NCI-H2196 treated with DMSO at 0.1 percent for 48 hours (cell line): ENCODE results near the gene KCNQ5.

Experiments
- DNase-seq: peaks from one replicate; lab custom pipeline; 2025; ENCODE audit not compliant: unreplicated experiment; lab: John Stamatoyannopoulos, UW

The KCNQ5 gene

DNA sequence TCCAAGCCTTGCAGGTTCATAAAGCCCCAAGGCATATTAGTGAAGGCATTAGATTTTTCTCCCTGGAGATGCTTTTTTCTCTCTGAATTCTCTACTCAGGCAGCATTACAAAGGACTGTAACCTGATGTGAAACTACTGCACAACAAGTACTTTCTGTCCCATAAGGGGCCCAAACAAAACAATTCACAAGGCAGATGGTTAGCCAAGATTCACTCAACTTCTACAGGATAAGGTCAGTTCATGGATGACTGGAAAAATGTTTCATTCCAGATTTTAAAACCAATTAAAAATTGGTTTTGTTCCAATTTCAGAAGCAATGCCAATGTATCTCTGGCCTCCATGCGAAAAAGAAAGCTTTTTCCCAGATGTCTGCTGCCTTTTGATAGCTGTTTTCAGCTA lies 421.6 kb downstream of the KCNQ5 start:
- no peak for DNase-seq

DNA sequence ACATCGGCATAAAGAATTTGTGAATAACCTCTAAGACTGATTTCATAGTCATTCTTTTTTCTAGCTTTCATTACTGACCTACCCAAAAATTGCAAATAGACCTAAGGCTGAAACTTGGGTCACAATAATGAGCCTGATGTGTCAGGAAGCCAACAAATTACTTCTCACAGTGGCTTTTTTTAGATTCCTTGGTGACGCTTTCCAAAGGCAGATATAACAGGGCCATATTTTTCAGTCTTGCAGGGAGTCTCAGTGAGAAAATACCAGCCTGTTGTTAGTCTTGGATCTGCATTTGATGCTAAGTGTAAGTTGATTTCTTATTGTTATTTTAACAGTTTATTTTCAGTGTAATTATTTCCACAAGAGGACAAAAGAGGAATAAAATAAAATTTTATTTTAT lies 423.7 kb downstream of the KCNQ5 start:
- no peak for DNase-seq

DNA sequence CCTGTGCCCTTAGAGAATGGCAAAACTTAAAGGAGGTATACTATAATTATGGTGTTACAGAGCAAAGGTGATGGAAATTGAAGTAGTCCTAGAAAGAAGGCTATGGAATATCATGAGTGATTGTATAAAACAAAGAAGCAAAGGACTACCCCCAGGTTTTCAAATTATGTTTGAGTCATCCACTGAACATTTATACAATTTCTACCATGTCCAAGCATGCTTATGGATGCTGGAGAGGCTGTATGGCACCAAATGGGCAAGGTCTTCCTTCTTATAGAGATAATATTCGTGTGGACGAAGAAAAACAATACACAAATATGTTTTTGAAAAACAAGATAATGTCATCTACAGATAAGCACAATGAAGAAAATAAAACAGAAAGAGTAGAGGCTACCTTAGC lies 425.9 kb downstream of the KCNQ5 start:
- DNase-seq = no peak

DNA sequence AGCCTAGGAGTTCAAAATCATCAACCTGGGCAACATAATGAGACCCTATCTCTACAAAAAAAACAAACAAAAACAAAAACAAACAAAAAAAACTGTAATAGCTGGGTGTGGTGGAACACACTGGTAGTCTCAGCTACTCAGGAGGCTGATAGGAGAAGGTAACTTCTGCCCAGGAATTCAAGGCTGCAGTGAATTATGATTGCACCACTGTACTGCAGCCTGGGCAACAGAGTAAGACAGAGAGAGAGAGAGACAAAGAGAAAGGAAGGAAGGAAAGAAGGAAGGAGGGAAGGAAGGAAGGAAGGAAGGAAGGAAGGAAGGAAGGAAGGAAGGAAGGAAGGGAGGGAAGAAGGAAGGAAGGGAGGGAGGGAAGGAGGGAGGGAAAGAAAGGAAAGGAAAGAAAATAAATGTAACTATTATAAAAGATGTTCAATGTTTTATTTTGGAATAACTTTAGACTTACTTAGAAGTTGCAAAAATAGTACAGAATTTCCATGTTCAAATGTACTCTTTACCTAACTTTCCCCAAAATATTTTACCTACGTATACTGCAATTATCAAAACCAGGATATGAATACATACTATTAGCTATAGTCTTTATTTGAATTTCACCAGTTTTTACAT lies 428.2 kb downstream of the KCNQ5 start:
- DNase-seq = no peak

DNA sequence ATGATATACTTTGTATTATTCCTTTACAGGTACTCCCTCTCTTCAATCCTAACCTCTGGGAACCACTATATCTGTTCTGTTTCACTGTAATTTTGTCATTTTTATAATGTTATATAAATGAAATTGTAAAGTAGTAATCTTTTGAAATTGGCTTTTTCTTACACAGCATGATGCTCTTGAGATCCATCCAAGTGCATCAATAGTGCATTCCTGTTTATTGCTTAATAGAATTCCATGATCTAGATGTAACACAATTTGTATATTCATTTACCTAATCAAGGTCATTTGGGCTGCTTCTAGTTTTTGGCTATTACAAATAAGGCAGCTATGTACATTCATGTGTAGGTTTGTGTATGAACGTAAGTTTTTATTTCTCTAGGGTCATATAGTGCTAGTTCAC lies 428.8 kb downstream of the KCNQ5 start:
- no peak for DNase-seq

DNA sequence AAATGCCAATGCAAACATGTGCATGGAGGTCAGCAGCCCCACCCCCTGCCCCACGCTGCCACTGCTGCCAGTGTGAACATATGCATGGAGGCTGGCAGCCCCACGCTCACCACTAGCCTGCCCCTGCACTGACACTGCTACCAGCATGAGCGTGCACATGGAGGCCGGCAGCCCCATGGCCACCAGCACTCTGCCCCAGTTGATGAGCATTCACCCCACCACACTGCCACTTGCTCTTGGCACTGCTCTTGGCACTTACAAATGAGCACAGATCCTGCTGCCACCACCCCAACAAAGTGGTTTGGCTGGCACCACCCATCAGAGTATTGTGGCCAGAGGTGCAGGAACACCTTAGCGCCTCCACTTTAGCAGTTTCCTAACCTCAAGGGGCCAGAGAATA lies 429.3 kb downstream of the KCNQ5 start:
- no peak for DNase-seq

DNA sequence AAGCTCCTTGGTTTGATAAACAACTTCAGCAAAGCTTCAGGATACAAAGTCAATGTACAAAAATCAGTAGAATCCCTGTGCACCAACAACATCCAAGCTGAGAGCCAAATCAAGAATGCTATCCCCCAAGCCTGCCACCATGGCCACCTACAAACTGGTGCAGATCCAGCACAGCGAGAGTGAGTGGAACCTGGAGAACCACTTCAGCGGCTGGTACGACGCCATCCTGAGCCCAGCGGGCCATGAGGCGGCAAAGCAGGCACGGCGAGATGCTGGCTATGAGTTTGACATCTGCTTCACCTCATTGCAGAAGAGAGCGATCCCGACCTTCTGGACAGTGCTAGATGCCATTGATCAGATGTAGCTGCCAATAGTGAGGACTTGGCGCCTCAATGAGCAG lies 433.1 kb downstream of the KCNQ5 start:
- DNase-seq = no peak

DNA sequence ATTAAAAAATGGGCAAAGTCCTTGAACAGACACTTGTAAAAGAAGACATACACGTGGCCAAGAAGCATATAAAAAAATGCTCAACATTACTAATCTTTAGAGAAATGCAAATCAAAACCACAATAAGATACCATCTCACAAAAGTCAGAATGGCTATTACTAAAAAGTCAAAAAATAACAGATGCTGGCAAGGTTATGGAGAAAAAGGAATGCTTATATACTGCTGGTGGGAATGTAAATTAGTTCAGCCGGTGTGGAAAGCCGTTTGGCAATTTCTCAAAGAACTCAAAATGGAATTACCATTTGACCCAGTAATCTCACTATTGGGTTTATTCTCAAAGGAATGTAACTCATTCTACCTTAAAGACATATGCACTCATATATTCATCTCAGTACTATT lies 436.9 kb downstream of the KCNQ5 start:
- no peak for DNase-seq

DNA sequence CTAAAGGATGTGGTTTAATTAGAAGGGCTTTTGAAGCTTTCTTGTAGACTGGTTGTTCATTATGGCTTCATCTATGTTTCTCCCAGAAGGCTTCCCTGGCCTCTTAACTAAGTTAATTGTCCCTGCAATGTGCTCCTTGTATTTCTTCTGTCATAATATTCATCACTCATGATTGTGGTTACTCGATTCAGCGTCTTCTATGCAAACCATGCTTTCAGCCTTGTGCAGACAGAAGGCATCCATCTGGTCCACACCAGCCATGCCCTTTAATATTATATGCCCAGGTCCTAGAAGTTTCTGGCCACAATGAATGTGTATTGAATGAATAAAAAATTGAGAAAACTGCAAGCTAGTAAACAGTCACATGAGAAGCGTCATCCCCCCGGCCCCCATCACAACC lies 440.3 kb downstream of the KCNQ5 start:
- DNase-seq = no peak

DNA sequence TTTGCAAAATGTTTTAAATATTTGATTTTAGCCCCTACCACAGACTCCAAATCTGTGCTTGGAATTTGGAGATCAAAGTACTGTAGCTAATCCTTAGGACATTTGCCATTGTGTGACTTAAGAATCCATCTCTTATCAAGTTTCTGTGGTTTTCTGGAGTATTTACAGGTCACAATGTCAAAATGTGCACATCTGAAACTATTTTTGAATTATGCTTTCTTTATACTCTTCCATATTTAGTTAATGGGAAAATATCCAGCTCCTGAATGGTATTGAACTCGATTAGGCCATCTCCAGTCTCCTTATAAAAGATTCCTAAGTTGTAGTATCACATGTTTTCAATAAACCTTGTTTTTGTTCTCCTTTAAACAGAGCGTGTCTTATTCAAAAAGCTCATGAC lies 441.0 kb downstream of the KCNQ5 start:
- DNase-seq = no peak

DNA sequence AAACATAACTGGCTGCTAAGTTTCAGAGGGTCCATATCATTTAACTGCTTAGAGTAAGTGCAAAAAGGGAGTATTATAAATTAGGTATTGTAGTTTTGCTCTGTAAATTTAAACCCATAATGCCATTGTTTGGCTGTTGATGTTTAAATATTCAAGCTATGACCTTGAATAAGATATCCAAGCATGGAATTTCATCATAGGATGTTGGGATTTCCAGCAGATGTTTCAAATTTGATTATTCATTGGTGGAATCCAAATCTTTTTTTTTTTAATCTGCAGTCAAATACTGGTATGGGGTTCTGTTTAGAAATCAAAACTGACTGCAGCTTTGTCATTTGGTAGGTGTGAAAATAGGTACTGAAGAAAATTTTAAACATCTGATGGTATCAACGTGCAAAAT lies 442.4 kb downstream of the KCNQ5 start:
- DNase-seq = no peak

DNA sequence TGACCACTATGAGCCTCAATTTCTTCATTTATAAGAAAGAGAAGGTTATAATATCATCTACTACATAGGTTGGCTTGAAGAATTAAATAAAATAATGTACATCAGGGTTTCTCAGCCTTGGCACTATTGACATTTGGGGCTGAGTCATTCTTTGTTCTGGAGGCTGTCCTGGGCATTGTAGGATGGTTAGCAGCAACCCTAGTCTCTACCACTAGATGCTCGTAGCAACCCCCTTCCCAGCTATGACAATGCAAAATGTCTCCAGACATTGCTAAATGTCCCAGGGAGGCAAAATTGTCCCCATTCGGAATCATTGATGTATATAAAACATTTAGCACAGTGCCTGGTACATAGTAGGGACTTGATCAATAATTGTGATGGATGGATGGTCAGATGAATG lies 451.4 kb downstream of the KCNQ5 start:
- no peak for DNase-seq

DNA sequence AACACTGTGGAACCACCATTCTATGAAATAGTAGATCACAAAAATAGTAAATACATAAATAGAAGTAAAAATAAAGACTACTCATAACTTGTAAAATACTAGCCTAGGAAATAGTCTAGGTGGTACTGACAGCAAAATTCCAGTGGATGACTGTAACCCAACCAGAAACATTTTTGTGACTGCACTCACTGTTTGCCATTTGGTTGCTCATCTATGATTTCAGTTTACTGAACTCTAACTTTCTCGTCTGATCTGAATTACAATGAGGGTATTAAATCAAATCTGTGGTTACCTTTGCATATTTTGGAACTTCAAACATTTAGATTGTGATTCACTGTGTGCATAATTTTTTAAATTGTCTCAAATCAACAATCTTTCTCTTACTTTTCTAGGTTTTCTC lies 452.3 kb downstream of the KCNQ5 start:
- no peak for DNase-seq

DNA sequence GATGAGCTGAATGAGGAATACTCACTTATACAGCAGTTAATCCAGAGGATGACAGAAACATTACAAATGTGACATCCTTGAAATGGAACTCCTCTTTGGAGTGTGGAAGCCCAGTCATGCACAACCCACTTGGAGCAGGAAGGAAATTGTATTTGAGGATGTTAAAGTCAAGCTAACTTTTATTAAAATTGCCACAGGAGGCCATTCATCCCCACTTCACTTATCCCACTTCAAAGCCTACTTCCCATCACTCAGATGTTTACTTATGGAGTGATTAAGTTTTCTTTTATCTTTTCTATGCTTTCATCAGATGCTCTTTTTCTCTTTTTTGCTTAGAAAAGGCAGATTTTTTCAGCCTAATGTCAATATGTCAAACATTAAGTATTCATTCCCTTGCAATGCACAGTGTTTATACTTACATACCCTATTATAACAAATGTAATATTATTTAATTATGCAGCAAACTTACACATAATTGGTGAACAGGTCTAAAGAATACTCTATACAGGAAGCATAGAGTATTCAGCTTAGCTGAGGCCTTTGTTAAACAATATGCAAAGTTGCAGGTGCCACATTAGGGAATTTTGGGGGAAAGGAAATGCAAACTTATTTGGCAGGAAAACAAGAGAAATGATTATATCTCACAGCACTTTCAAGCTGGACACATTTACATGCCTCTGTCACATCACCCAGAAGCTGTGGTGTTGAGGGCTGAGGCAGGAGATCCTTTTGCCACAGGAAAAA lies 454.5 kb downstream of the KCNQ5 start:
- DNase-seq = no peak

DNA sequence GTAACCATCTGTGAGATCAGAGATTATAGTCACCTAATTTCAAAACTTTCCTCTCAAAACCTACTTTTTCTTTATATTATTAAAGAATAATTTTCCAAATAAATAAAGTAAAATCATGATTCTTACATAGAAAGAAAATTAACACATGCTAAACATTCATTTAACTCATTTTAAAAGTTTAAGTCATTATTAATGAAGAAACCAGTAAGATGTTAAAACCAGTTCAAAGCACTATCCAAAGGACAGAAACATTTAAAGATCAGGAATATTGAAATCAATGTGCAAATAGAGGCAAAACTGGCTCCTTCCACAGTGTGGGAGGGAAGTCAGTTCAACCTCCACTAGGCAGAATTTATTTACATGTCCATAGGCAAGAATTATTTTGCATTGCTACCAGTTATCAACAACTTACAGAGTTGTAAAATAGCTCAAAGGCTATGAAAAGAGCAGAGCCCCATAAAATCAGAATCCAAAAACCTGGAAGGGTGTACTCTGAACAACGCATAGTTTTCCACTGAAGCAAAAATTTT lies 456.5 kb downstream of the KCNQ5 start:
- no peak for DNase-seq

DNA sequence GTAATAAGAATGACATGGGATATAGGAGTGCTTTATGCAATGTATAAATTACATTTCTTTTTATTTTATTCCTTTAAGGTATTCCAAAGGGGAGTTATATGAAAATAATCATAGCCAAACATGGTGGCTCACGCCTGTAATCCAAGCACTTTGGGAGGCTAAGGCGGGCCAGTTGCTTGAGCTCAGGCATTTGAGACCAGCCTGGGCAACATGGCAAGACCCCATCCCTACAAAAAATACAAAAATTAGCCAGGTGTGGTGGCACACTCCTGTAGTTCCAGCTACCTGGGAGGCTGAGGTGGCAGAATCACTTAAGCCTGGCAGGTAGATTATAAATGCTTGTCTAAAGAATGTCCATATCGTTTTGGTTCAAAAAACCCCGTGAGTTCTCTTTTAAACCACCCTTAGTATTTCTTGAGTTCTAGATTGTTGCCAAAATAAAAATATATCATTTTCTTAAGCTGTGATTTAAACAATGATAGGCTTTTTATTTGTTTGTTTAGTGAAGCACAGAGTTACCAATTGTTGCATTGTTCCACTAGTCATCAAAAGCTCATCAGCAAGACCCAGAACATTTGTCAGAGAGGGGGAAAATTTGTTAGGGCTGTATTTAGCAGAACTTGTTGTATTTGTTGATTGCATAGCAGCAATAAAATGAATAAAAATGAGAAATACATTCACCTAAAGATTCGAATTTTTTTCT lies 457.2 kb downstream of the KCNQ5 start:
- DNase-seq = no peak

DNA sequence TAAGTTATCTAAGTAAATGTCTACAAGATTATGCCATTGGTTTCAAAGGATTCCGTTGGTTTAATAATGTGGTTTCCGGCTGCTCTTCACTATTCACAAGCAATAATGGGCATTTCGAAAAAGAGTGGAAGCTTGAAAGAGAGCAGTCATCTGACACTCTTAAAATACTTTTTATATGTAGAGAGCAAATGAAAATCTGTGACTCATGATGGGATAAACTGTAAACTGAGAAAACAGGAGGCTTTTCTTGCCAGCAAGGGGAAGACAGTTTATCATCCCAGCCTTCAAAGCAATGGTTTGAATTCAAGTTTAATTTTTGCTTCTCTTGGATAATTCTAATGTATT lies 457.7 kb downstream of the KCNQ5 start:
- DNase-seq = no peak

DNA sequence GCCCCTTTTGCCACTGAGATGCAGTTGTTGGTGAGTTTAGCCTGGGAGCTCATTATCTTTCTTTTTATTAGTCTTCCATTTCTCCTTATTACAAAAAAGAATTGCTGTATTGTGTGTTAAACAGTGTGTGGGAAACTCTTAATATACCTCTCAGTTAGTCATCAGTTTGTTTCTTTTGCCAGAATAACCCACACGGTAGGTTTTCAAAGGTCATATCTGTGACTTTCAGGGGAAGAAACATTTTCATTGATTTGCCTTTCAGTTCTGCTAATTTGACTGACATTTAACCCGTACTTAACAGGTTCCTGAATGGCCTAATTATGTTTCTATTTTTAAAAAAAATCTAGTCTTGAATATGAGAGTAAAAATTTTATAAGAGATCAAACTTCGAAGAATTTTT lies 458.1 kb downstream of the KCNQ5 start:
- no peak for DNase-seq

DNA sequence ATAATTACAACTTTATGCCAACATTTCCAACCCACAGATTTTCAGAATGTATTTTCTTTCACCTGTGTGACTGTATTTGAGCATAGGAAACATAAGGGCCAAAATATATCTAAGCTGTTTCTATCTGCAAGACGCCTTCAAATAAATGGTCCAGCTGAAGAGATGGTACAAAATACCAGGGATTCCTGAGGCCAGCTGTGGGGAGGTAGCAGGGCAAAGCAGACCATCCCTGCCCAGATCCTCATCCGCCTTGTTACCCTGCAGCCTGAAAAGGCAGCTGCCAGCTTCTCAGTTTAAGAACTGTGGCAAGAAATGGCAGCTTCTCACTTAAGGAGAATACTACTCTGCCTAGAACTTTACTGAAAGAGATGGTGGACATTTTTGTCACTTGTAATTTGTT lies 460.1 kb downstream of the KCNQ5 start:
- DNase-seq = no peak

DNA sequence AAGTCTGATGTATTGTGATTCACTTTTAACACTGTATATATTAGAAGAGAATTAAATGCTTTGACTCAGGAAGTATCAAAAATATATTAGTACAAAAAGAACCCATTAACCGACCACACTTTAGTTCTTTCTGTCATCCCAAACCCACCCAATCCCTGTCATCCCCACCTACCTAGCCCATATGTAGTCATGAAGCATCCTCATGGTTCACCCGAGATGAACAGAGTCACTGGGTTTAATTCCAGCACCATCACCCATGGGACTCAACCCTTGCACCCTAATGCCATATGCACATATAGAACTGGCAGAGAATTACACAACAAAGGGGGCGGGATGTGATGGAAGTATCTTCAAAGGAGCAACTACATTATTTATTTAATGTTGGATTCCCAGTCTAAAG lies 462.0 kb downstream of the KCNQ5 start:
- no peak for DNase-seq

DNA sequence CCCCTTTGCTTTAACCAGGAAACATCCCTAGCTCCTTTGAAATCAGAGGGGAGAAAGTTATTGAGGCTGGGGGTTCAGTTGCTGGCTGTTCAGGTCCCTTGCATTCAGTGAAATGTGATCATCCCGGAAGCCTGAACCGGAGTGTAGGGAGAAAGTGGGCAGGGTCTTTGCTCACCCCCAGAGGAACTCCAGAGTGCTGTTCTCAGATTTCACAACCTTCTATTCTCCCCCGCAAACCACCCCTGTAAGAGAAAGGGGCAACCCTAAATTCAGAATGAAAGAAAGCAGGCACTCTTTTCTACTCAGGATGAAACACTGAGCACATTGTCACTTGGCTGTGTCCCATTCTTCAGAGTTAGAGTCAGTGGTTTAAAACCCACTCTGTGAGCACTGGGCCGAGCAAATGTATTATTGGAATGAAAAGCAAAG lies 463.6 kb downstream of the KCNQ5 start:
- DNase-seq = no peak

DNA sequence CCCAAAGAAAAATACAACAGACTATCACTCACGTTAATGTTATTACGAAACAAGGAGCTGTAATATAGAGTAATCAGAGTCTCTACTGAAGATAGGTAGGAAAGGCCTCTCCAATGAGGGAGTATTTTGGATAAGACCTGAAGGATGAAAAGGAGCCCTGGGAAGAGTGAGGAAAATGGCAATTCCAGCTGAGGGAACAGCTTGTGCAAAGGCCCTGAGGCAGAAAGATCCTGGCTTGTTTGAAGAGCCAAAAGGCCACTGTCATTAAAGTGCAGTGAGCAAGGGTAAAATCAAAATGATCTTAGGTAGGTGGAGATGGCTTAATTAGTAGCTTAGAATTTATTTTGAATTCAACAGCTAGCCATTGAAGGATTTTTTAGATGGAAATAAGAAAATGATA lies 464.9 kb downstream of the KCNQ5 start:
- no peak for DNase-seq
